Gastroesophageal sphincter (tissue), 3 donors: ENCODE results near the gene DYNLT4.

ENCODE experiments used
- CTCF ChIP-seq, 4 experiments: fragments of 200-600 bp in 2 of 4; fragments of 450-650 bp in 2 of 4; sonication (generic) in 1 of 4; IDR thresholded peaks; one replicate each; pipeline ENCODE4 v1.5.1; 2017 to 2019; ENCODE audit warnings: antibody characterized with exemption in 4 of 4, mild to moderate bottlenecking in 2 of 4, moderate library complexity in 2 of 4
- POLR2A ChIP-seq, 2 donors: fragments of 450-650 bp; IDR thresholded peaks; one replicate each; pipeline ENCODE4 v1.6.1; 2017; ENCODE audit warnings: antibody characterized with exemption in 2 of 2, mild to moderate bottlenecking in 2 of 2, moderate library complexity in 1 of 2
- POLR2AphosphoS5 ChIP-seq: sonication (generic); formaldehyde crosslinking; IDR thresholded peaks from one replicate; pipeline ENCODE4 v1.6.1; 2017; ENCODE audit warnings: antibody characterized with exemption

GRCh38 chr1:44806704-44807363 lies at the start of gene DYNLT4:
- TF ChIP-seq CTCF (IDR thresholded peaks at IDR 0.05), result no peak
- TF ChIP-seq POLR2A (IDR thresholded peaks at IDR 0.05), result no peak
- TF ChIP-seq POLR2AphosphoS5, result no peak
